Osteoblast (primary cell): ENCODE measurements around the gene RNU5B-1. TPM values are rescaled to one million over a fixed set of nuclear protein-coding genes. Genes with fewer than 3 reads are reported as not detected.

Source experiments
- DNase-seq: peaks from one replicate; pipeline ENCODE4 v3.0.0; 2011; ENCODE audit warnings: low spot score, mixed read lengths; ENCODE audit not compliant: insufficient read length; ENCODE audit errors: missing footprints
- H2AFZ ChIP-seq: 2 replicates; pipeline ENCODE4 v1.6.0; 2011; ENCODE audit warnings: mild to moderate bottlenecking, low read length
- H3K27ac ChIP-seq: 2 replicates; pipeline ENCODE4 v1.5.1; 2011; ENCODE audit warnings: mild to moderate bottlenecking, low read depth, low read length, moderate library complexity
- H3K27me3 ChIP-seq: 2 replicates; pipeline ENCODE4 v1.6.0; 2012; ENCODE audit warnings: mild to moderate bottlenecking, control low read depth, inconsistent platforms, low read length, moderate library complexity; ENCODE audit not compliant: insufficient read depth
- H3K36me3 ChIP-seq: 2 replicates; pipeline ENCODE4 v1.5.1; 2011; ENCODE audit warnings: mild to moderate bottlenecking, low read length, control low read depth, moderate library complexity; ENCODE audit not compliant: insufficient read depth
- H3K4me1 ChIP-seq: 2 replicates; pipeline ENCODE4 v1.5.1; 2011; ENCODE audit warnings: mild to moderate bottlenecking, low read length, control low read depth, moderate library complexity; ENCODE audit not compliant: insufficient read depth
- H3K4me2 ChIP-seq: 2 replicates; pipeline ENCODE4 v1.6.0; 2011; ENCODE audit warnings: mild to moderate bottlenecking, low read length; ENCODE audit not compliant: insufficient read depth
- H3K4me3 ChIP-seq: fragments of 200-600 bp; sonication (generic); 3 replicates; pipeline ENCODE4 v1.5.1; 2012; ENCODE audit warnings: mild to moderate bottlenecking, low read length, inconsistent platforms; ENCODE audit not compliant: insufficient read depth
- H3K79me2 ChIP-seq: 2 replicates; pipeline ENCODE4 v1.6.0; 2012; ENCODE audit warnings: mild to moderate bottlenecking, low read length, control low read depth, inconsistent platforms; ENCODE audit not compliant: insufficient read depth
- H3K9me3 ChIP-seq: 2 replicates; pipeline ENCODE4 v1.5.1; 2011; ENCODE audit warnings: low read depth, low read length, control low read depth
- H4K20me1 ChIP-seq: 2 replicates; pipeline ENCODE4 v1.6.0; 2012; ENCODE audit warnings: mild to moderate bottlenecking, low read length, control low read depth; ENCODE audit not compliant: insufficient read depth
- CTCF ChIP-seq: IDR thresholded peaks from 2 replicates; pipeline ENCODE4 v1.5.1; 2011; ENCODE audit warnings: mild to moderate bottlenecking, low read depth, low read length, moderate library complexity; ENCODE audit errors: extremely low read depth
- total RNA-seq: library from RNA; depleted of rRNA; stranded (reverse); fragments of >200 nt; gene quantifications from 2 replicates; pipeline ENCODE4 v1.2.3, GENCODE V29; 2012

Gene RNU5B-1
- not detected in 2 replicates for total RNA-seq

DNA sequence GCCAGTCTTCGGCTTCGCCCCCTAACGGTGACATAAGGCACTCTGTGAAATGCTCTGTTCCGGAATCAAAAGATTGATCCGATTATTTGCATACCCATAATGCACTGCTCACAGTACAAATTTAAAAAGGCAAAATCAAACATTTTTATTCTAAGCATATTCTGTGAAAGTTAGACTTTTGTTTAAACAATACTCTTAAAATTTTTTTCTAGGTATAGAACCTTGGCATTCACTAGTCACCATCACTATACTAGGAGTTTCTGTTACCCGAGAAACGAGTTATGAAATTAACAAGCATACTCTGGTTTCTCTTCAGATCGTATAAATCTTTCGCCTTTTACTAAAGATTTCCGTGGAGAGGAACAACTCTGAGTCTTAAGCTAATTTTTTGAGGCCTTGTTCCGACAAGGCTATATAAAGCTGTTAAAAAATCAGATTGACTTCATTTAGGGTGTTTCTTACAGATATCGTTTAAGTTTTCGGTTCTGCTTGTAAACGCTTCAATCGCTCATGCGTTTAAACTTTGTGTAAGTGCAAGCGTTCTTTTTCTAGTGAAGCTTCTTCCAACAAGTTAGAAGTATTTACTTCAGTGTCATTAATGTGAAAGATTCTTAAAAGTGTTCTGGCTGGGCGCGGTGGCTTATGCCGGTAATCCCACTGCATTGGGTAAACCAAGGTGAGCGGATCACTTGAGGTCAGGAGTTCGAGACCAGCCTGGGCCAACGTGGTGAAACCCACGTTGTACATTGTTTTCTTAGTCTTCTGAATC is at the start of gene RNU5B-1:
TSS of gene RNU5B-1 (plus strand) at position 297 of the 769 bp plus-strand sequence.
- DNase-seq = peak; percentile 88
- Histone ChIP-seq H3K4me1 (peaks cover 9% of the 10 kb centered on the region), H4K20me1 (no peaks in the 10 kb centered on the region), H3K4me2 (peak within 1 kb of the TSS; percentile 99), H3K27ac (peak within 1 kb of the TSS; percentile 100), H3K36me3 (no peaks in the 10 kb centered on the region), H3K27me3 (no peaks in the 10 kb centered on the region), H3K9me3 (no peaks in the 10 kb centered on the region), H3K4me3 (peak within 1 kb of the TSS; percentile 77), H3K79me2 (no peaks in the 10 kb centered on the region), H2AFZ (peak within 1 kb of the TSS; percentile 97)
- peak; percentile 98 for TF ChIP-seq CTCF

- peaks cover 7% of the 10 kb centered on the region for H3K36me3 ChIP-seq
- H3K4me1 ChIP-seq = no peaks in the 10 kb centered on the region
- H3K27me3 ChIP-seq = no peaks in the 10 kb centered on the region
- no peak overlapping the region for H3K27ac ChIP-seq
- H4K20me1 ChIP-seq = no peaks in the 10 kb centered on the region
- no peaks in the 10 kb centered on the region for H3K9me3 ChIP-seq
- no peaks in the 10 kb centered on the region for H3K79me2 ChIP-seq
- no peak overlapping the region for H3K4me3 ChIP-seq
- no peak for TF ChIP-seq CTCF
- H2AFZ ChIP-seq = no peak overlapping the region
- H3K4me2 ChIP-seq = no peak overlapping the region
- no peak for DNase-seq
Measured at GRCh38 chr15:65254758-65255157, 49.7 kb upstream of the RNU5B-1 start.

DNA sequence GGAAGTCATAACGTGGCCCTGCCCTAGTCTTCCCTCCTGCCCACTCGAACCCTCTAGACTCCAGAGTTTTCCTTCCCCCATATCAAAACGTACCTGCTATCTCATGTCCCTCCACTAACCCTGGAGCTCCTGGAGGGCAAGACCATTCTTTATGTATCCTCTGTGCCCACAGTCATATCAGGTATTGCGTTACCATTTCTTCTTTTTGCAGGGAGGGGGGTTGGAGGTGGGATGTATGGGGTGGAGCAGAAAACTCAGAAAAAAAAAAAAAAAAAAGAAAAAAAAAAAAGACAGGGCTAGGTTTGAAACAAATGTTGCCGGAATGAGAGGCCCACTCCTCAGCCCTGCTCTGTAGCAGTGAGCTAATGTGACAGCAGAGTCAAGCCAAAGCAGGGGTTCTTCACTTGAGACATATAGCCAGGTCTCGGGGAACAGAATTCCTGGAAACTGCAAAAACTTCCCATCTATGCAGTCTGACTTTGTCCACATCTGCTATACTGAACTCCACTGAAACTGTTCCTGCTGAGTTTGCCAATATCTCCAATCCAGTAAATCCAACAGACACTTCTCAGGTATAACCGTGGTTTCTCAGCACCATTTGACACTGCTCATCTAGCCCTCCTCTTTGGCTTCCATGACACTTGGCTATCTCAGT is 48.9 kb upstream of the RNU5B-1 start:
- Histone ChIP-seq H3K36me3 (peaks cover 8% of the 10 kb centered on the region), H3K27me3 (no peaks in the 10 kb centered on the region), H4K20me1 (no peaks in the 10 kb centered on the region), H3K9me3 (no peaks in the 10 kb centered on the region), H3K4me3 (no peak overlapping the region), H2AFZ (no peak overlapping the region), H3K27ac (no peak overlapping the region), H3K79me2 (no peaks in the 10 kb centered on the region), H3K4me2 (no peak overlapping the region), H3K4me1 (no peaks in the 10 kb centered on the region)
- no peak for DNase-seq
- no peak for TF ChIP-seq CTCF
